H1 (cell line): Measurements from ENCODE around the gene IL1R1. TPM values are rescaled to one million over a fixed set of nuclear protein-coding genes. Genes with fewer than 3 reads are reported as not detected.

ENCODE experiments used
- CBX8 ChIP-seq: fragments of 300-800, 300-1000 bp; sonication (generic); IDR thresholded peaks from 2 replicates; pipeline ENCODE4 v1.7.1; 2016; ENCODE audit warnings: low read depth, low read length, borderline replicate concordance
- JUND ChIP-seq: IDR thresholded peaks from 2 replicates; pipeline ENCODE4 v1.6.1; 2011; ENCODE audit warnings: mild to moderate bottlenecking, improper control_type of control experiment, low read length
- KDM4A ChIP-seq: IDR thresholded peaks from one replicate; pipeline ENCODE4 v1.7.1; 2012; ENCODE audit warnings: low read depth, mild to moderate bottlenecking, moderate library complexity, low read length, inconsistent platforms; ENCODE audit not compliant: severe bottlenecking
- MAFK ChIP-seq: IDR thresholded peaks from 2 replicates; pipeline ENCODE4 v1.6.1; 2012; ENCODE audit warnings: low read depth, mild to moderate bottlenecking, improper control_type of control experiment, low read length
- SRF ChIP-seq: IDR thresholded peaks from 2 replicates; pipeline ENCODE4 v1.6.1; 2011; ENCODE audit warnings: mild to moderate bottlenecking, low read depth, low read length, moderate library complexity
- YY1 ChIP-seq: IDR thresholded peaks from 2 replicates; pipeline ENCODE4 v1.6.1; 2011; ENCODE audit warnings: low read depth, mild to moderate bottlenecking, low read length
- polyA plus RNA-seq, 7 experiments: library from polyadenylated mRNA; depleted of rRNA in 3 of 7; stranded (reverse) in 5 of 7; unstranded in 2 of 7; fragments of >200 nt in 5 of 7; fragments of 200-250 nt in 2 of 7; gene quantifications; 1 replicate in 5 of 7; 2 replicates in 1 of 7; 4 replicates in 1 of 7; pipeline versions ENCODE4 v1.2.1 to v1.2.3, GENCODE V29; 2011 to 2013; ENCODE audit warnings: missing spikeins in 2 of 7, mixed read lengths in 2 of 7
- total RNA-seq: library from RNA; stranded (reverse); fragmentation: NEBNext Ultra II Directional; extraction: Animal tissue kit (Norgen Biotek cat#: 25700); gene quantifications from 2 replicates; pipeline ENCODE4 v1.2.1, GENCODE V29; 2021
- TF ChIP-seq, protein P1 (sequence below): fragments of 300-600 bp; sonication (generic); IDR thresholded peaks from 2 replicates; pipeline ENCODE4 v1.7.1; 2012; ENCODE audit warnings: low read length, moderate library complexity, mild to moderate bottlenecking, inconsistent platforms; ENCODE audit not compliant: insufficient replicate concordance
- TF ChIP-seq, protein P2 (sequence below): IDR thresholded peaks from 2 replicates; pipeline ENCODE4 v1.6.1; 2011; ENCODE audit warnings: low read depth, mild to moderate bottlenecking, low read length; ENCODE audit not compliant: insufficient read depth

The IL1R1 gene
- total and polyA plus RNA-seq, 2 of the 8 experiments (the other 6 are each of a cell fraction or from before 2014, with no cell fraction given): 0.34 to 0.47 TPM

DNA sequence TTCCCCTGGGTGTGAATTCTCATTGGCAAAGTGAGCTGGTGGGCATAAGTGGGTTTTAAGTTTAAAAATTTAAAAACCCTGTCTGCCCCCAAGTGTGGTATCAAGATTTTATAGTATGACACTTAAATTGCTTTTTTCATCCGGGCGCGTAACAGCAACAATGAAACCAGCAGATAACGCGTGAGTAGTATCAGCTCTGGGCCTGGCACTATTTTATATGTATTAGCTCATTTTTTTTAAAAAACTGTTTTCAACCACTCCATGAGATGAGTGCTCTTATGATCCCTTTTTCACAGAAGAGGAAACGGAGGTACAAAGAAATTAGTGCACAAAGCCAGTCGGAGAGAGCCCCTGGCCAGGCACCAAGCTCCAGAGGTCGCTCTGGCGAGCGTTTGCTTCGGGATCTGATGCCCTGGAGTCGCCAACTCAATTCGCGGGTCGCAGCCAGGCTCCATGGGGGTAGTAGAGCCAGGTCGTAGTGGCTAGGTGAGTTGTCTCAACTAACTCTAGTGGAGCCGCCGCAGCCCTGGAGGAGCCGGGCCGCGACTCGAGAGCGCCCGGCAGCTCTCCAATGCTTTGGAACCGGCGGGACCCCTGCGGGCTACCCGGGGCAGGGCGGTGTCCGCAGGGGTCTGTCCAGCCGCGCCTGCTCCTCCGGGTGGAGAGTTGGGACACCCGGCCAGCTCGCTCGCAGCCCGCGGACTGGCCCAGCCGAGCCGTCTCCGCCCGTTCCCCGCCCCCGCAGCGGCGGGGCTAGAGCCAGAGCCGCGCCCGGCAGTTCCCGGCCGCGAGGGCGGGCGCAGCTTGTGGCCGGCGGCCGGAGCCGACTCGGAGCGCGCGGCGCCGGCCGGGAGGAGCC is at the start of gene IL1R1 (continued):
- no peak for TF ChIP-seq CBX8
- no peak for TF ChIP-seq YY1
- TF ChIP-seq SRF: no peak
- TF ChIP-seq KDM4A: peak; percentile 55
- no peak for TF ChIP-seq JUND
- TF ChIP-seq, protein P1, sequence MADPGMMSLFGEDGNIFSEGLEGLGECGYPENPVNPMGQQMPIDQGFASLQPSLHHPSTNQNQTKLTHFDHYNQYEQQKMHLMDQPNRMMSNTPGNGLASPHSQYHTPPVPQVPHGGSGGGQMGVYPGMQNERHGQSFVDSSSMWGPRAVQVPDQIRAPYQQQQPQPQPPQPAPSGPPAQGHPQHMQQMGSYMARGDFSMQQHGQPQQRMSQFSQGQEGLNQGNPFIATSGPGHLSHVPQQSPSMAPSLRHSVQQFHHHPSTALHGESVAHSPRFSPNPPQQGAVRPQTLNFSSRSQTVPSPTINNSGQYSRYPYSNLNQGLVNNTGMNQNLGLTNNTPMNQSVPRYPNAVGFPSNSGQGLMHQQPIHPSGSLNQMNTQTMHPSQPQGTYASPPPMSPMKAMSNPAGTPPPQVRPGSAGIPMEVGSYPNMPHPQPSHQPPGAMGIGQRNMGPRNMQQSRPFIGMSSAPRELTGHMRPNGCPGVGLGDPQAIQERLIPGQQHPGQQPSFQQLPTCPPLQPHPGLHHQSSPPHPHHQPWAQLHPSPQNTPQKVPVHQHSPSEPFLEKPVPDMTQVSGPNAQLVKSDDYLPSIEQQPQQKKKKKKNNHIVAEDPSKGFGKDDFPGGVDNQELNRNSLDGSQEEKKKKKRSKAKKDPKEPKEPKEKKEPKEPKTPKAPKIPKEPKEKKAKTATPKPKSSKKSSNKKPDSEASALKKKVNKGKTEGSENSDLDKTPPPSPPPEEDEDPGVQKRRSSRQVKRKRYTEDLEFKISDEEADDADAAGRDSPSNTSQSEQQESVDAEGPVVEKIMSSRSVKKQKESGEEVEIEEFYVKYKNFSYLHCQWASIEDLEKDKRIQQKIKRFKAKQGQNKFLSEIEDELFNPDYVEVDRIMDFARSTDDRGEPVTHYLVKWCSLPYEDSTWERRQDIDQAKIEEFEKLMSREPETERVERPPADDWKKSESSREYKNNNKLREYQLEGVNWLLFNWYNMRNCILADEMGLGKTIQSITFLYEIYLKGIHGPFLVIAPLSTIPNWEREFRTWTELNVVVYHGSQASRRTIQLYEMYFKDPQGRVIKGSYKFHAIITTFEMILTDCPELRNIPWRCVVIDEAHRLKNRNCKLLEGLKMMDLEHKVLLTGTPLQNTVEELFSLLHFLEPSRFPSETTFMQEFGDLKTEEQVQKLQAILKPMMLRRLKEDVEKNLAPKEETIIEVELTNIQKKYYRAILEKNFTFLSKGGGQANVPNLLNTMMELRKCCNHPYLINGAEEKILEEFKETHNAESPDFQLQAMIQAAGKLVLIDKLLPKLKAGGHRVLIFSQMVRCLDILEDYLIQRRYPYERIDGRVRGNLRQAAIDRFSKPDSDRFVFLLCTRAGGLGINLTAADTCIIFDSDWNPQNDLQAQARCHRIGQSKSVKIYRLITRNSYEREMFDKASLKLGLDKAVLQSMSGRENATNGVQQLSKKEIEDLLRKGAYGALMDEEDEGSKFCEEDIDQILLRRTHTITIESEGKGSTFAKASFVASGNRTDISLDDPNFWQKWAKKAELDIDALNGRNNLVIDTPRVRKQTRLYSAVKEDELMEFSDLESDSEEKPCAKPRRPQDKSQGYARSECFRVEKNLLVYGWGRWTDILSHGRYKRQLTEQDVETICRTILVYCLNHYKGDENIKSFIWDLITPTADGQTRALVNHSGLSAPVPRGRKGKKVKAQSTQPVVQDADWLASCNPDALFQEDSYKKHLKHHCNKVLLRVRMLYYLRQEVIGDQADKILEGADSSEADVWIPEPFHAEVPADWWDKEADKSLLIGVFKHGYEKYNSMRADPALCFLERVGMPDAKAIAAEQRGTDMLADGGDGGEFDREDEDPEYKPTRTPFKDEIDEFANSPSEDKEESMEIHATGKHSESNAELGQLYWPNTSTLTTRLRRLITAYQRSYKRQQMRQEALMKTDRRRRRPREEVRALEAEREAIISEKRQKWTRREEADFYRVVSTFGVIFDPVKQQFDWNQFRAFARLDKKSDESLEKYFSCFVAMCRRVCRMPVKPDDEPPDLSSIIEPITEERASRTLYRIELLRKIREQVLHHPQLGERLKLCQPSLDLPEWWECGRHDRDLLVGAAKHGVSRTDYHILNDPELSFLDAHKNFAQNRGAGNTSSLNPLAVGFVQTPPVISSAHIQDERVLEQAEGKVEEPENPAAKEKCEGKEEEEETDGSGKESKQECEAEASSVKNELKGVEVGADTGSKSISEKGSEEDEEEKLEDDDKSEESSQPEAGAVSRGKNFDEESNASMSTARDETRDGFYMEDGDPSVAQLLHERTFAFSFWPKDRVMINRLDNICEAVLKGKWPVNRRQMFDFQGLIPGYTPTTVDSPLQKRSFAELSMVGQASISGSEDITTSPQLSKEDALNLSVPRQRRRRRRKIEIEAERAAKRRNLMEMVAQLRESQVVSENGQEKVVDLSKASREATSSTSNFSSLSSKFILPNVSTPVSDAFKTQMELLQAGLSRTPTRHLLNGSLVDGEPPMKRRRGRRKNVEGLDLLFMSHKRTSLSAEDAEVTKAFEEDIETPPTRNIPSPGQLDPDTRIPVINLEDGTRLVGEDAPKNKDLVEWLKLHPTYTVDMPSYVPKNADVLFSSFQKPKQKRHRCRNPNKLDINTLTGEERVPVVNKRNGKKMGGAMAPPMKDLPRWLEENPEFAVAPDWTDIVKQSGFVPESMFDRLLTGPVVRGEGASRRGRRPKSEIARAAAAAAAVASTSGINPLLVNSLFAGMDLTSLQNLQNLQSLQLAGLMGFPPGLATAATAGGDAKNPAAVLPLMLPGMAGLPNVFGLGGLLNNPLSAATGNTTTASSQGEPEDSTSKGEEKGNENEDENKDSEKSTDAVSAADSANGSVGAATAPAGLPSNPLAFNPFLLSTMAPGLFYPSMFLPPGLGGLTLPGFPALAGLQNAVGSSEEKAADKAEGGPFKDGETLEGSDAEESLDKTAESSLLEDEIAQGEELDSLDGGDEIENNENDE: no peak
- TF ChIP-seq, protein P2, sequence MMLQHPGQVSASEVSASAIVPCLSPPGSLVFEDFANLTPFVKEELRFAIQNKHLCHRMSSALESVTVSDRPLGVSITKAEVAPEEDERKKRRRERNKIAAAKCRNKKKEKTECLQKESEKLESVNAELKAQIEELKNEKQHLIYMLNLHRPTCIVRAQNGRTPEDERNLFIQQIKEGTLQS: no peak
- no peak for TF ChIP-seq MAFK
